Caco-2 (cell line): ENCODE data around the gene LZTS2. TPM values are rescaled to one million over a fixed set of nuclear protein-coding genes. Genes with fewer than 3 reads are reported as not detected.

Experiments used
- BruUV-seq: library from RNA; stranded (reverse); fragments of 400-500 nt; replicated peaks from 2 replicates; lab custom pipeline; 2021; lab: Mats Ljungman, UMichigan
- CTCF ChIA-PET: fragments of 300-600 bp; sonication (Branson Sonifier 250); formaldehyde crosslinking; loops from one replicate; lab custom pipeline; 2022; ENCODE audit warnings: antibody characterized with exemption; lab: Charles Lee
- POLR2A ChIA-PET: fragments of 300-600 bp; sonication (Branson Sonifier 250); formaldehyde crosslinking; loops from one replicate; lab custom pipeline; 2022; ENCODE audit warnings: antibody characterized with exemption; lab: Charles Lee
- DNase-seq, 2 experiments: peaks; one replicate each; pipeline versions ENCODE4 v3.0.0 to v3.0.0-alpha.2; 2020 to 2022
- H3K27me3 ChIP-seq: replicated peaks from 2 replicates; pipeline ENCODE4 v1.6.0; 2011; ENCODE audit warnings: low read length; ENCODE audit not compliant: control insufficient read depth, insufficient read depth
- H3K36me3 ChIP-seq: 2 replicates; pipeline ENCODE4 v1.5.1; 2011; ENCODE audit warnings: low read length; ENCODE audit not compliant: control insufficient read depth, insufficient read depth
- H3K4me1 ChIP-seq: fragments of 250-450 bp; sonication (Bioruptor Pico); 2 replicates; pipeline ENCODE4 v1.5.1; 2020; ENCODE audit warnings: mild to moderate bottlenecking
- H3K4me3 ChIP-seq: 2 replicates; pipeline ENCODE4 v1.5.1; 2011; ENCODE audit warnings: low read depth, mild to moderate bottlenecking, control low read depth, low read length
- H3K9me3 ChIP-seq: fragments of 250-450 bp; sonication (Bioruptor Pico); 2 replicates; pipeline ENCODE4 v1.5.1; 2020; ENCODE audit warnings: mild to moderate bottlenecking, moderate library complexity
- H3K27ac Mint-ChIP-seq: one replicate; pipeline ENCODE4 v1.8.0; 2022; ENCODE audit warnings: mixed read lengths; ENCODE audit not compliant: unreplicated experiment
- H3K27me3 Mint-ChIP-seq: one replicate; pipeline ENCODE4 v1.8.0; 2022; ENCODE audit warnings: mixed read lengths; ENCODE audit not compliant: insufficient read depth, unreplicated experiment
- H3K36me3 Mint-ChIP-seq: one replicate; pipeline ENCODE4 v1.8.0; 2022; ENCODE audit warnings: mild to moderate bottlenecking, mixed read lengths; ENCODE audit not compliant: insufficient read depth, unreplicated experiment
- H3K4me1 Mint-ChIP-seq: one replicate; pipeline ENCODE4 v1.8.0; 2022; ENCODE audit warnings: low read depth, mixed read lengths; ENCODE audit not compliant: unreplicated experiment
- H3K4me3 Mint-ChIP-seq: one replicate; pipeline ENCODE4 v1.8.0; 2022; ENCODE audit warnings: mild to moderate bottlenecking, moderate library complexity, mixed read lengths; ENCODE audit not compliant: unreplicated experiment
- H3K9me3 Mint-ChIP-seq: one replicate; pipeline ENCODE4 v1.8.0; 2022; ENCODE audit warnings: mixed read lengths; ENCODE audit not compliant: unreplicated experiment
- CTCF ChIP-seq, 2 experiments: fragments of 200-600 bp in 1 of 2; IDR thresholded peaks; 1 replicate in 1 of 2; 2 replicates in 1 of 2; pipeline versions ENCODE4 v1.5.1 to v1.8.0; 2011 to 2022; ENCODE audit warnings: antibody characterized with exemption in 1 of 2, control low read depth in 1 of 2, inconsistent platforms in 1 of 2, low read depth in 1 of 2, low read length in 1 of 2, mild to moderate bottlenecking in 1 of 2, moderate library complexity in 1 of 2; ENCODE audit not compliant: insufficient read depth in 1 of 2, severe bottlenecking in 1 of 2, unreplicated experiment in 1 of 2
- intact Hi-C: fragments of 100-400 bp; cut with micrococcal nuclease; formaldehyde crosslinking; loops from one replicate; pipeline ENCODE4 v1.10.0; 2022; ENCODE audit not compliant: unreplicated experiment
- total RNA-seq: library from RNA; stranded (reverse); gene quantifications from 2 replicates; pipeline ENCODE4 v1.2.3, GENCODE V29; 2022

The LZTS2 gene
- total RNA-seq, 1 experiment from 2014 or later, result 53.3 TPM

GRCh38 chr10:101041252-101041761 lies 41.7 kb downstream of the LZTS2 start:
- H3K27me3 Mint-ChIP-seq, result no peaks in the 10 kb centered on the region
- intact Hi-C loops, result loop anchor here (1.0 to 2.0 kb wide), 6 partner anchors 9 to 101 kb away; no protein-coding TSS in a partner anchor

DNA sequence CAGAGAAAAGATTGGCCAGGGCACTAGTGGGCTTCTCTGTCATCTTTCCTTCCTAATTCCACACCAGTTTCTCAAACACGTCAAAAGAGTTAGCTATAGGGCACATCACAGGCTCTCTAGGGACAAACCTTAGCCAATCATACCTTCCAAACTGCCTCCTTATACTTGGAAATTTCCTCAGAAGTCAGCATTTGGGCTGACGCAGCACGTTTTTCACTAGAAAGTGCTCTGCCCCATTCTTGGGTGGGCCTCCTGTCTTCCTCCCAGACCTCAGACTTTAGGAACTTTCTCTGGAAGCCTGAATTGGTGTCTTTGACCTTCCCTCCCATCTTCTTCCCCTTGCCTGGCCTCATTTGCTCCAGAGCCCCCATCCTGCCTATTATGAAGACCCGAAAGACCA lies 42.5 kb downstream of the LZTS2 start:
- peaks cover 24% of the 10 kb centered on the region for H3K4me1 ChIP-seq
- H3K36me3 ChIP-seq, result no peaks in the 10 kb centered on the region
- Mint-ChIP-seq H3K4me1 (peaks cover 14% of the 10 kb centered on the region), H3K4me3 (peak overlapping the region; percentile 92), H3K27me3 (no peaks in the 10 kb centered on the region), H3K27ac (peak overlapping the region; percentile 99), H3K36me3 (no peaks in the 10 kb centered on the region), H3K9me3 (no peaks in the 10 kb centered on the region)
- H3K9me3 ChIP-seq, result no peaks in the 10 kb centered on the region
- CTCF ChIA-PET, result interaction anchor here (0.6 to 3.1 kb wide), 21 partner anchors 8 to 169 kb away, joined by 3 to 47 read pairs (median 6); partner anchors contain the start of genes KAZALD1, PDZD7 and SFXN3
- BruUV-seq, result no TSS peak
- intact Hi-C loops, result no loop called here
- no peak for DNase-seq
- H3K27me3 ChIP-seq, result no peaks in the 10 kb centered on the region
- peak overlapping the region; percentile 40 for H3K4me3 ChIP-seq
- POLR2A ChIA-PET, result interaction anchor here (1.0 to 2.1 kb wide), 6 partner anchors 7 to 51 kb away, joined by 3 to 24 read pairs (median 8); partner anchors contain the start of genes KAZALD1, PDZD7 and SFXN3
- TF ChIP-seq CTCF (IDR thresholded peaks at IDR 0.05; ENCODE audit: insufficient read depth in 1 of 2, low read depth in 1 of 2, low read length in 1 of 2, severe bottlenecking in 1 of 2, unreplicated experiment in 1 of 2), result no peak

More at GRCh38 chr10:101041252-101041761, 41.7 kb downstream of the LZTS2 start:
- no peaks in the 10 kb centered on the region for H3K9me3 Mint-ChIP-seq
- no peaks in the 10 kb centered on the region for H3K9me3 ChIP-seq
- H3K27me3 ChIP-seq, result no peaks in the 10 kb centered on the region
- no peak overlapping the region for H3K27ac Mint-ChIP-seq
- ChIA-PET CTCF (interaction anchor here (0.6 to 3.1 kb wide), 23 partner anchors 9 to 598 kb away, joined by 3 to 43 read pairs (median 6); partner anchors contain the start of genes PDZD7 and SFXN3), POLR2A (interaction anchor here (0.6 to 1.3 kb wide), 3 partner anchors 10 to 217 kb away, joined by 3 to 12 read pairs (median 4); no protein-coding TSS in a partner anchor)
- BruUV-seq, result no TSS peak
- no peaks in the 10 kb centered on the region for H3K36me3 Mint-ChIP-seq
- TF ChIP-seq CTCF (IDR thresholded peaks at IDR 0.05; ENCODE audit: insufficient read depth in 1 of 2, low read depth in 1 of 2, low read length in 1 of 2, severe bottlenecking in 1 of 2, unreplicated experiment in 1 of 2), result peak; percentile 85 to 95
- peaks cover 14% of the 10 kb centered on the region for H3K4me1 Mint-ChIP-seq
- peaks cover 24% of the 10 kb centered on the region for H3K4me1 ChIP-seq
- H3K4me3 ChIP-seq, result no peak overlapping the region
- no peak overlapping the region for H3K4me3 Mint-ChIP-seq
- no peaks in the 10 kb centered on the region for H3K36me3 ChIP-seq
- peak; percentile 86 to 88 for DNase-seq

- ChIA-PET POLR2A (interaction anchor here (0.7 to 2.1 kb wide), 9 partner anchors 8 to 161 kb away, joined by 3 to 24 read pairs (median 9); partner anchors contain the start of genes KAZALD1, PDZD7 and SFXN3), CTCF (interaction anchor here (0.6 to 3.1 kb wide), 24 partner anchors 8 to 172 kb away, joined by 3 to 47 read pairs (median 4); partner anchors contain the start of genes KAZALD1, PDZD7, SFXN3 and TLX1)
- Mint-ChIP-seq H3K9me3 (no peaks in the 10 kb centered on the region), H3K27ac (peak overlapping the region; percentile 99), H3K4me1 (peaks cover 14% of the 10 kb centered on the region), H3K4me3 (peak overlapping the region; percentile 92), H3K36me3 (no peaks in the 10 kb centered on the region), H3K27me3 (no peaks in the 10 kb centered on the region)
- peak; percentile 98 for DNase-seq
- intact Hi-C loops, result loop anchor here (1.0 kb wide), 1 partner anchor 17 kb away; no protein-coding TSS in a partner anchor
- Histone ChIP-seq H3K36me3 (no peaks in the 10 kb centered on the region), H3K27me3 (no peaks in the 10 kb centered on the region), H3K4me1 (peaks cover 24% of the 10 kb centered on the region), H3K4me3 (peak overlapping the region; percentile 40), H3K9me3 (no peaks in the 10 kb centered on the region)
- TF ChIP-seq CTCF (IDR thresholded peaks at IDR 0.05; ENCODE audit: insufficient read depth in 1 of 2, low read depth in 1 of 2, low read length in 1 of 2, severe bottlenecking in 1 of 2, unreplicated experiment in 1 of 2), result no peak
- TSS peak; percentile 80 for BruUV-seq
Observed at GRCh38 chr10:101042667-101043362, 43.2 kb downstream of the LZTS2 start.
